BJ (cell line): ENCODE data around the gene SPOCD1. TPM values are rescaled to one million over a fixed set of nuclear protein-coding genes. Genes with fewer than 3 reads are reported as not detected.

Experiments used
- CTCF ChIA-PET: fragments of 350-600 bp; formaldehyde crosslinking; extraction: SDS; loops from one replicate; lab custom pipeline; 2021; ENCODE audit warnings: antibody characterized with exemption, inconsistent platforms; lab: Yijun Ruan, JAX
- POLR2A ChIA-PET: fragments of 300-600 bp; sonication (Branson Sonifier 250); formaldehyde crosslinking; extraction: SDS; loops from one replicate; lab custom pipeline; 2021; ENCODE audit warnings: antibody characterized with exemption; lab: Charles Lee
- DNase-seq: peaks from one replicate; pipeline ENCODE4 v3.0.0-alpha.2; 2011; ENCODE audit warnings: low read depth
- H3K27me3 ChIP-seq: 2 replicates; pipeline ENCODE4 v1.6.0; 2011; ENCODE audit warnings: low read length; ENCODE audit not compliant: control insufficient read depth, insufficient read depth
- H3K36me3 ChIP-seq: 2 replicates; pipeline ENCODE4 v1.5.1; 2011; ENCODE audit warnings: low read length; ENCODE audit not compliant: control insufficient read depth, insufficient read depth
- H3K4me3 ChIP-seq: 2 replicates; pipeline ENCODE4 v1.5.1; 2011; ENCODE audit warnings: low read depth, mild to moderate bottlenecking, control low read depth, low read length
- polyA plus RNA-seq: library from polyadenylated mRNA; depleted of rRNA; stranded (reverse); fragments of >200 nt; gene quantifications from 2 replicates; pipeline ENCODE4 v1.2.3, GENCODE V29; 2011
- TF ChIP-seq, protein P1 (sequence below): IDR thresholded peaks from 2 replicates; pipeline ENCODE4 v1.5.1; 2011; ENCODE audit warnings: low read depth, mild to moderate bottlenecking, control low read depth, inconsistent platforms, low read length, moderate library complexity; ENCODE audit not compliant: insufficient read depth

The SPOCD1 gene
- polyA plus RNA-seq, 1 experiment: 169 TPM

- no peak overlapping the region for H3K4me3 ChIP-seq
- POLR2A ChIA-PET: interaction anchor here (0.6 to 0.7 kb wide), 2 partner anchors 19 to 104 kb away, joined by 3 to 7 read pairs; no protein-coding TSS in a partner anchor
- DNase-seq: no peak
- no peaks in the 10 kb centered on the region for H3K27me3 ChIP-seq
- CTCF ChIA-PET: interaction anchor here (1.2 to 1.5 kb wide), 2 partner anchors 92 to 160 kb away, joined by 3 read pairs; no protein-coding TSS in a partner anchor
- no peaks in the 10 kb centered on the region for H3K36me3 ChIP-seq
- TF ChIP-seq, protein P1, sequence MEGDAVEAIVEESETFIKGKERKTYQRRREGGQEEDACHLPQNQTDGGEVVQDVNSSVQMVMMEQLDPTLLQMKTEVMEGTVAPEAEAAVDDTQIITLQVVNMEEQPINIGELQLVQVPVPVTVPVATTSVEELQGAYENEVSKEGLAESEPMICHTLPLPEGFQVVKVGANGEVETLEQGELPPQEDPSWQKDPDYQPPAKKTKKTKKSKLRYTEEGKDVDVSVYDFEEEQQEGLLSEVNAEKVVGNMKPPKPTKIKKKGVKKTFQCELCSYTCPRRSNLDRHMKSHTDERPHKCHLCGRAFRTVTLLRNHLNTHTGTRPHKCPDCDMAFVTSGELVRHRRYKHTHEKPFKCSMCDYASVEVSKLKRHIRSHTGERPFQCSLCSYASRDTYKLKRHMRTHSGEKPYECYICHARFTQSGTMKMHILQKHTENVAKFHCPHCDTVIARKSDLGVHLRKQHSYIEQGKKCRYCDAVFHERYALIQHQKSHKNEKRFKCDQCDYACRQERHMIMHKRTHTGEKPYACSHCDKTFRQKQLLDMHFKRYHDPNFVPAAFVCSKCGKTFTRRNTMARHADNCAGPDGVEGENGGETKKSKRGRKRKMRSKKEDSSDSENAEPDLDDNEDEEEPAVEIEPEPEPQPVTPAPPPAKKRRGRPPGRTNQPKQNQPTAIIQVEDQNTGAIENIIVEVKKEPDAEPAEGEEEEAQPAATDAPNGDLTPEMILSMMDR: no peak
These were observed 11.7 kb downstream of the SPOCD1 start for GRCh38 chr1:31804098-31804497.

DNA sequence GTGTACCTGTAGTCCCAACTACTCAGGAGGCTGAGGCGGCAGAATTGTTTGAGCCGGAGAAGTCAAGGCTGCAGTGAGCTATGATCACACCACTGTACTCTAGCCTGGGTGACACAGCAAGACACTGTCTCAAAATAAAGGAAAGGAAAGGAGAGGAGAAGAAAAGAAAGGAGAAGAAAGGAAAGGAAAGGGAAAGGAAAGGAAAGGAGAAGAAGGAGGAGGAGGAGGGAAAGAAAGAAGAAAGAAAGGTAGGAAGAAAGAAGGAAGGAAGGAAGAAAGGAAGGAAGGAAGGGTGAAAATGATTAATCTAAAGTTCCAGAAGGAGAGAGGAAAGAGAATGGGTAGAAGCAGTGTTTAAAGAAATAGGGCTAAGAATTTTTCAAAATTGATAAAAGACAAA is 12.2 kb downstream of the SPOCD1 start:
- H3K36me3 ChIP-seq: no peaks in the 10 kb centered on the region
- TF ChIP-seq, protein P1: no peak
- no peaks in the 10 kb centered on the region for H3K27me3 ChIP-seq
- DNase-seq: no peak
- ChIA-PET POLR2A (interaction anchor here (0.7 kb wide), 1 partner anchor 20 kb away, joined by 7 read pairs; no protein-coding TSS in a partner anchor), CTCF (interaction anchor here (1.2 to 1.5 kb wide), 2 partner anchors 92 to 161 kb away, joined by 3 read pairs; no protein-coding TSS in a partner anchor)
- no peak overlapping the region for H3K4me3 ChIP-seq

GRCh38 chr1:31802190-31803150 is 13.4 kb downstream of the SPOCD1 start:
- ChIA-PET POLR2A (interaction anchor here (0.6 kb wide), 1 partner anchor 12 kb away, joined by 4 read pairs; no protein-coding TSS in a partner anchor), CTCF (interaction anchor here (1.5 to 1.6 kb wide), 2 partner anchors 91 to 161 kb away, joined by 3 read pairs; no protein-coding TSS in a partner anchor)
- Histone ChIP-seq H3K27me3 (no peaks in the 10 kb centered on the region), H3K4me3 (peak overlapping the region; percentile 12), H3K36me3 (no peaks in the 10 kb centered on the region)
- TF ChIP-seq, protein P1: no peak
- no peak for DNase-seq

GRCh38 chr1:31801458-31801857 is 14.4 kb downstream of the SPOCD1 start:
- POLR2A ChIA-PET: no interaction called here
- TF ChIP-seq, protein P1: no peak
- CTCF ChIA-PET: interaction anchor here (1.5 to 1.6 kb wide), 2 partner anchors 14 to 162 kb away, joined by 3 to 5 read pairs; partner anchors contain the start of gene SPOCD1
- no peaks in the 10 kb centered on the region for H3K27me3 ChIP-seq
- no peaks in the 10 kb centered on the region for H3K36me3 ChIP-seq
- no peak overlapping the region for H3K4me3 ChIP-seq
- DNase-seq: no peak

DNA sequence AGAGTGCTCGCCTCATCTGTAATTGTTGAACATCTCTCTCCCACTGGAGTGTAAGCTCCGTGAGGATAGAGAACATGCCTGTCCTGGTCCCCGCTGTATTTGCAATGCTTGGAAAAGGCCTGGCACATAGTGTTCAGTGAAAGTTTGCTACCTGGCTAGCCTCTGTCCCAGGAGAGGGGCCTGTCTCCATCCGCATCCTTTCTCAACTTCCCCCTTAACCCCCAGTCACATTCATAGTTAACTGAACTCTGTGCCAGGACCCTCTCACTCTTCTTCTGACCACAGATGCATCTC is 15.2 kb downstream of the SPOCD1 start:
- Histone ChIP-seq H3K36me3 (no peaks in the 10 kb centered on the region), H3K27me3 (no peaks in the 10 kb centered on the region), H3K4me3 (no peak overlapping the region)
- POLR2A ChIA-PET: interaction anchor here (0.8 kb wide), 1 partner anchor 184 kb away, joined by 3 read pairs; no protein-coding TSS in a partner anchor
- CTCF ChIA-PET: interaction anchor here (1.5 to 4.2 kb wide), 2 partner anchors 12 to 15 kb away, joined by 5 to 28 read pairs; partner anchors contain the start of gene SPOCD1
- TF ChIP-seq, protein P1: no peak
- DNase-seq: no peak
